GM23338 (cell line): ENCODE data around the gene FMN1. TPM values are rescaled to one million over a fixed set of nuclear protein-coding genes. Genes with fewer than 3 reads are reported as not detected.

ENCODE experiments used
- ATAC-seq: fragments of 200-7000 bp; cut with Tn5 transposase; 3 replicates; pipeline ENCODE4 v1.9.1; 2020
- DNase-seq: peaks from one replicate; pipeline ENCODE4 v3.0.0-alpha.2; 2015; ENCODE audit warnings: low spot score
- H2AFZ ChIP-seq: fragments of 200-600 bp; sonication (generic); 2 replicates; pipeline ENCODE4 v1.8.0; 2016; ENCODE audit warnings: antibody characterized with exemption, mild to moderate bottlenecking, moderate library complexity
- H3F3A ChIP-seq: fragments of 200-600 bp; sonication (generic); replicated peaks from 2 replicates; pipeline ENCODE4 v1.8.0; 2017; ENCODE audit warnings: antibody characterized with exemption, mixed run types, low read depth
- H3K27ac ChIP-seq: fragments of 200-600 bp; sonication (generic); 2 replicates; pipeline ENCODE4 v1.6.1; 2016; ENCODE audit warnings: low read depth
- H3K27me3 ChIP-seq: fragments of 200-600 bp; sonication (generic); 2 replicates; pipeline ENCODE4 v1.8.0; 2016; ENCODE audit warnings: mild to moderate bottlenecking, mixed run types, moderate library complexity; ENCODE audit not compliant: insufficient read depth
- H3K36me3 ChIP-seq: fragments of 200-600 bp; sonication (generic); 2 replicates; pipeline ENCODE4 v1.8.0; 2016; ENCODE audit warnings: mild to moderate bottlenecking; ENCODE audit not compliant: insufficient read depth
- H3K4me1 ChIP-seq: fragments of 200-600 bp; sonication (generic); 2 replicates; pipeline ENCODE4 v1.8.0; 2016; ENCODE audit warnings: mild to moderate bottlenecking, moderate library complexity; ENCODE audit not compliant: insufficient read depth
- H3K4me2 ChIP-seq: fragments of 200-600 bp; sonication (generic); 2 replicates; pipeline ENCODE4 v1.7.1; 2017; ENCODE audit warnings: mixed run types
- H3K4me3 ChIP-seq: fragments of 200-600 bp; sonication (generic); 2 replicates; pipeline ENCODE4 v1.6.1; 2016; ENCODE audit warnings: mixed run types
- H3K79me2 ChIP-seq: fragments of 200-600 bp; sonication (generic); replicated peaks from 2 replicates; pipeline ENCODE4 v1.8.0; 2017; ENCODE audit warnings: mild to moderate bottlenecking; ENCODE audit not compliant: insufficient read depth
- H3K9me2 ChIP-seq: fragments of 200-600 bp; sonication (generic); 2 replicates; pipeline ENCODE4 v1.8.0; 2017; ENCODE audit not compliant: insufficient read depth
- H4K20me1 ChIP-seq: fragments of 200-600 bp; sonication (generic); replicated peaks from 2 replicates; pipeline ENCODE4 v1.8.0; 2017; ENCODE audit warnings: mild to moderate bottlenecking; ENCODE audit not compliant: insufficient read depth
- H3K27ac Mint-ChIP-seq: 2 replicates; pipeline ENCODE4 v1.8.0; 2020; ENCODE audit warnings: inconsistent platforms, mild to moderate bottlenecking, moderate library complexity, mixed read lengths
- H3K27me3 Mint-ChIP-seq: 3 replicates; pipeline ENCODE4 v1.8.0; 2022; ENCODE audit warnings: low read depth, mild to moderate bottlenecking, moderate library complexity, mixed read lengths, inconsistent platforms; ENCODE audit not compliant: insufficient read depth, poor library complexity
- H3K36me3 Mint-ChIP-seq: 3 replicates; pipeline ENCODE4 v1.8.0; 2021; ENCODE audit warnings: low read depth, mild to moderate bottlenecking, inconsistent platforms, moderate library complexity, mixed read lengths
- H3K4me1 Mint-ChIP-seq: 3 replicates; pipeline ENCODE4 v1.8.0; 2020; ENCODE audit warnings: mild to moderate bottlenecking, inconsistent platforms, mixed read lengths
- H3K4me3 Mint-ChIP-seq: 3 replicates; pipeline ENCODE4 v1.8.0; 2021; ENCODE audit warnings: moderate library complexity, mild to moderate bottlenecking, inconsistent platforms, mixed read lengths
- H3K9me3 Mint-ChIP-seq: 3 replicates; pipeline ENCODE4 v1.8.0; 2020; ENCODE audit warnings: moderate library complexity, mild to moderate bottlenecking, inconsistent platforms, mixed read lengths
- CREB1 ChIP-seq: fragments of 250-450 bp; sonication (Bioruptor Pico); IDR thresholded peaks from 2 replicates; pipeline ENCODE4 v1.5.0; 2020; ENCODE audit warnings: low read depth, mild to moderate bottlenecking, moderate library complexity
- CTCF ChIP-seq, 2 experiments: fragments of 200-600 bp in 1 of 2; sonication (generic) in 1 of 2; conservative IDR thresholded peaks; 2 replicates each; pipeline versions ENCODE4 v1.5.1 to v1.6.1; 2016 to 2017; ENCODE audit warnings: antibody characterized with exemption in 2 of 2, low read depth in 2 of 2, mild to moderate bottlenecking in 2 of 2, moderate library complexity in 1 of 2
- ETS1 ChIP-seq: IDR thresholded peaks from 2 replicates; pipeline ENCODE4 v1.6.1; 2016; ENCODE audit warnings: antibody characterized with exemption
- EZH2 ChIP-seq: fragments of 200-600 bp; sonication (generic); IDR thresholded peaks from one replicate; pipeline ENCODE4 v1.8.0; 2017; ENCODE audit warnings: antibody characterized with exemption, mild to moderate bottlenecking, low read depth; ENCODE audit not compliant: unreplicated experiment
- EZH2phosphoT487 ChIP-seq: fragments of 200-600 bp; sonication (generic); IDR thresholded peaks from one replicate; pipeline ENCODE4 v1.8.1; 2018; ENCODE audit warnings: antibody characterized with exemption; ENCODE audit not compliant: unreplicated experiment
- NANOG ChIP-seq: IDR thresholded peaks from 2 replicates; pipeline ENCODE4 v1.6.1; 2016; ENCODE audit warnings: antibody characterized with exemption, borderline replicate concordance
- POLR2AphosphoS5 ChIP-seq: IDR thresholded peaks from 2 replicates; pipeline ENCODE4 v1.6.1; 2016; ENCODE audit warnings: antibody characterized with exemption, low read depth
- ZNF114 ChIP-seq: fragments of 250-450 bp; sonication (Bioruptor Pico); IDR thresholded peaks from 2 replicates; pipeline ENCODE4 v1.5.0; 2020; ENCODE audit warnings: mild to moderate bottlenecking, moderate library complexity
- polyA plus RNA-seq: library from polyadenylated mRNA; unstranded; fragments of >200 nt; fragmentation: Nextera tagmentation; extraction: Ambion mirVana; gene quantifications from 2 replicates; pipeline ENCODE4 v1.2.1, GENCODE V29; 2016
- total RNA-seq: library from RNA; depleted of rRNA; stranded (reverse); fragments of >200 nt; shearing (Covaris generic); gene quantifications from 2 replicates; pipeline ENCODE4 v1.2.3, GENCODE V29; 2014
- TF ChIP-seq, protein P1 (sequence below): IDR thresholded peaks from one replicate; pipeline ENCODE4 v1.6.1; 2018; ENCODE audit warnings: antibody characterized with exemption; ENCODE audit not compliant: unreplicated experiment

FMN1 gene
- total and polyA plus RNA-seq, 2 experiments from 2014 or later = 1.2 to 1.6 TPM

DNA sequence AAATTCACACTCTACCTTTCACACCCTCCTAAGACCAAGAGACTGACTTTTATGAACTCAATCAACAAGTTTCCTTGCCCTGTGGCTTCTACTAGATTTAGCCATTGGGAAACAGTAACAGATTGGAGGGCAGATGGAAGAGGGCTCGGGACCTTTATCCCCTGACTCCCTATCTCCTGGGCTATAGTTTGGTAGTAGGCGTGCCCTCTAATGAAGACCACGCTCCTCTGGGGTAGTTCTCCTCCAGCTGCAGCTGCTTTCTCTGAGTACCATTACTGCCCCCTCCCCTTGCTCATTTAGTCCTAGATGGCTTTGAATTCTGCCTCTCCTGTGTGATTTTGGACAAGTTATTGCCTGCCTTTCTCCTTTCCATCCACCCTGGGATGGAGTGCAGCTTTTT lies 33.3 kb downstream of the FMN1 start:
- no peak for TF ChIP-seq ZNF114 (CRISPR knock-in tag)
- TF ChIP-seq POLR2AphosphoS5 = no peak
- Histone ChIP-seq H3K27me3 (no peaks in the 10 kb centered on the region), H3K9me2 (no peaks in the 10 kb centered on the region), H3K79me2 (no peaks in the 10 kb centered on the region), H3K4me2 (no peak overlapping the region), H3K36me3 (no peaks in the 10 kb centered on the region), H3K4me1 (no peaks in the 10 kb centered on the region), H3K27ac (no peak overlapping the region), H3K4me3 (no peak overlapping the region), H3F3A (no peaks in the 10 kb centered on the region), H2AFZ (no peak overlapping the region), H4K20me1 (no peaks in the 10 kb centered on the region)
- no peak overlapping the region for H3K27ac Mint-ChIP-seq
- H3K36me3 Mint-ChIP-seq = no peaks in the 10 kb centered on the region
- no peaks in the 10 kb centered on the region for H3K9me3 Mint-ChIP-seq
- no peaks in the 10 kb centered on the region for H3K27me3 Mint-ChIP-seq
- H3K4me1 Mint-ChIP-seq = no peaks in the 10 kb centered on the region
- DNase-seq (no peak), ATAC-seq (no peak)
- H3K4me3 Mint-ChIP-seq = no peak overlapping the region

- ATAC-seq (no peak), DNase-seq (no peak)
- H3K79me2 ChIP-seq = no peaks in the 10 kb centered on the region
- no peaks in the 10 kb centered on the region for H3K9me3 Mint-ChIP-seq
- H3K27ac Mint-ChIP-seq = no peak overlapping the region
- H3K36me3 Mint-ChIP-seq = no peaks in the 10 kb centered on the region
- H3K4me3 ChIP-seq = no peak overlapping the region
- no peaks in the 10 kb centered on the region for H4K20me1 ChIP-seq
- H3K27me3 Mint-ChIP-seq = no peaks in the 10 kb centered on the region
- no peak overlapping the region for H3K4me2 ChIP-seq
- no peak overlapping the region for H3K4me3 Mint-ChIP-seq
- no peaks in the 10 kb centered on the region for H3K4me1 ChIP-seq
- H3K9me2 ChIP-seq = no peaks in the 10 kb centered on the region
- H3K36me3 ChIP-seq = no peaks in the 10 kb centered on the region
- no peaks in the 10 kb centered on the region for H3K27me3 ChIP-seq
- H3F3A ChIP-seq = no peaks in the 10 kb centered on the region
- no peak overlapping the region for H2AFZ ChIP-seq
- H3K4me1 Mint-ChIP-seq = no peaks in the 10 kb centered on the region
- no peak overlapping the region for H3K27ac ChIP-seq
- TF ChIP-seq CREB1 = no peak
- no peak for TF ChIP-seq NANOG
- no peak for TF ChIP-seq EZH2phosphoT487
- TF ChIP-seq EZH2 = no peak
- no peak for TF ChIP-seq POLR2AphosphoS5
- TF ChIP-seq, protein P1, sequence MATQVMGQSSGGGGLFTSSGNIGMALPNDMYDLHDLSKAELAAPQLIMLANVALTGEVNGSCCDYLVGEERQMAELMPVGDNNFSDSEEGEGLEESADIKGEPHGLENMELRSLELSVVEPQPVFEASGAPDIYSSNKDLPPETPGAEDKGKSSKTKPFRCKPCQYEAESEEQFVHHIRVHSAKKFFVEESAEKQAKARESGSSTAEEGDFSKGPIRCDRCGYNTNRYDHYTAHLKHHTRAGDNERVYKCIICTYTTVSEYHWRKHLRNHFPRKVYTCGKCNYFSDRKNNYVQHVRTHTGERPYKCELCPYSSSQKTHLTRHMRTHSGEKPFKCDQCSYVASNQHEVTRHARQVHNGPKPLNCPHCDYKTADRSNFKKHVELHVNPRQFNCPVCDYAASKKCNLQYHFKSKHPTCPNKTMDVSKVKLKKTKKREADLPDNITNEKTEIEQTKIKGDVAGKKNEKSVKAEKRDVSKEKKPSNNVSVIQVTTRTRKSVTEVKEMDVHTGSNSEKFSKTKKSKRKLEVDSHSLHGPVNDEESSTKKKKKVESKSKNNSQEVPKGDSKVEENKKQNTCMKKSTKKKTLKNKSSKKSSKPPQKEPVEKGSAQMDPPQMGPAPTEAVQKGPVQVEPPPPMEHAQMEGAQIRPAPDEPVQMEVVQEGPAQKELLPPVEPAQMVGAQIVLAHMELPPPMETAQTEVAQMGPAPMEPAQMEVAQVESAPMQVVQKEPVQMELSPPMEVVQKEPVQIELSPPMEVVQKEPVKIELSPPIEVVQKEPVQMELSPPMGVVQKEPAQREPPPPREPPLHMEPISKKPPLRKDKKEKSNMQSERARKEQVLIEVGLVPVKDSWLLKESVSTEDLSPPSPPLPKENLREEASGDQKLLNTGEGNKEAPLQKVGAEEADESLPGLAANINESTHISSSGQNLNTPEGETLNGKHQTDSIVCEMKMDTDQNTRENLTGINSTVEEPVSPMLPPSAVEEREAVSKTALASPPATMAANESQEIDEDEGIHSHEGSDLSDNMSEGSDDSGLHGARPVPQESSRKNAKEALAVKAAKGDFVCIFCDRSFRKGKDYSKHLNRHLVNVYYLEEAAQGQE = no peak
- TF ChIP-seq ETS1 = no peak
- TF ChIP-seq CTCF (conservative IDR thresholded peaks at IDR 0.05; ENCODE audit: low read depth in 2 of 2) = no peak
- no peak for TF ChIP-seq ZNF114 (CRISPR knock-in tag)
Measured at GRCh38 chr15:33160581-33161165, 33.8 kb downstream of the FMN1 start.
